ENCODE data around the gene ANP32B.

DNA sequence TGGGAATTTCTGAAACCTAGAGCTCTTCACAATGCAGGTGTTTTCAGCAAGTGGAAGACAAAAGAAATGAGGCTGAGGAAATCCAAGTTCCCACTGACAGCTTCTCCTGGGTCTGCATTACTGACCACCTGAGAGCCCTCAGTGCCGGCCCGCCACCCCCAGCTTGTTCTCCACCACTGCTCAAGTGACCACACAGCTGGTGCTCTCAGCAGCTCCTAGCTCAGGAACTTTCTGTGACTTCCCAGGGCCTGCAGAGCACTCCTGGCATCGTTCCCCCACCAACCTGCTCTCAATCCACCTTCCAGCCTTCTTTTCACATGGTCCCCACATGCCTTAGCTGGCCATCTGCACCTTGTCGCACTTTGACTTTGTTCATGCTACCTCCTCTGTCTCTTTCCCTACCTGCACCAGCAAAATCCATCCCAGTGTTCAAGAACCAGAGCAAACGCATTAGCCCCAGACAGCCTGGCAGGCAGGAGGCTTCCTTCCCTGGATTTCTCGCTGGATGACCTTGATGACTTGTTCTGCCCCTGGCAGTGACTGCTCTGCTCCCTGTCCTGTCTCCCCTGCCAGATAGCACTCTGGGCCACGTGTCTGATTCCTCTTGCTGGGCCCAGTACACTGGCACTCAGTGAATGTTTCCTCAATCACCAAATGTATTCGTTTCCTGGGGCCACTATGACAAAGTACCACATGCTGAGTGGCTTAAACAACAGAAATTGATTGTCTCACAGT is 38.3 kb downstream of the ANP32B start:
- TF ChIP-seq, protein P1, sequence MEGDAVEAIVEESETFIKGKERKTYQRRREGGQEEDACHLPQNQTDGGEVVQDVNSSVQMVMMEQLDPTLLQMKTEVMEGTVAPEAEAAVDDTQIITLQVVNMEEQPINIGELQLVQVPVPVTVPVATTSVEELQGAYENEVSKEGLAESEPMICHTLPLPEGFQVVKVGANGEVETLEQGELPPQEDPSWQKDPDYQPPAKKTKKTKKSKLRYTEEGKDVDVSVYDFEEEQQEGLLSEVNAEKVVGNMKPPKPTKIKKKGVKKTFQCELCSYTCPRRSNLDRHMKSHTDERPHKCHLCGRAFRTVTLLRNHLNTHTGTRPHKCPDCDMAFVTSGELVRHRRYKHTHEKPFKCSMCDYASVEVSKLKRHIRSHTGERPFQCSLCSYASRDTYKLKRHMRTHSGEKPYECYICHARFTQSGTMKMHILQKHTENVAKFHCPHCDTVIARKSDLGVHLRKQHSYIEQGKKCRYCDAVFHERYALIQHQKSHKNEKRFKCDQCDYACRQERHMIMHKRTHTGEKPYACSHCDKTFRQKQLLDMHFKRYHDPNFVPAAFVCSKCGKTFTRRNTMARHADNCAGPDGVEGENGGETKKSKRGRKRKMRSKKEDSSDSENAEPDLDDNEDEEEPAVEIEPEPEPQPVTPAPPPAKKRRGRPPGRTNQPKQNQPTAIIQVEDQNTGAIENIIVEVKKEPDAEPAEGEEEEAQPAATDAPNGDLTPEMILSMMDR (IDR thresholded peaks at IDR 0.05), result no peak
- no peak for TF ChIP-seq EZH2 (IDR thresholded peaks at IDR 0.05; ENCODE audit: borderline replicate concordance, insufficient read depth, low read depth, low read length, poor library complexity, severe bottlenecking)

Measured in B cell (primary cell).